ENCODE data around the gene ARFRP1.

Gene ARFRP1

DNA sequence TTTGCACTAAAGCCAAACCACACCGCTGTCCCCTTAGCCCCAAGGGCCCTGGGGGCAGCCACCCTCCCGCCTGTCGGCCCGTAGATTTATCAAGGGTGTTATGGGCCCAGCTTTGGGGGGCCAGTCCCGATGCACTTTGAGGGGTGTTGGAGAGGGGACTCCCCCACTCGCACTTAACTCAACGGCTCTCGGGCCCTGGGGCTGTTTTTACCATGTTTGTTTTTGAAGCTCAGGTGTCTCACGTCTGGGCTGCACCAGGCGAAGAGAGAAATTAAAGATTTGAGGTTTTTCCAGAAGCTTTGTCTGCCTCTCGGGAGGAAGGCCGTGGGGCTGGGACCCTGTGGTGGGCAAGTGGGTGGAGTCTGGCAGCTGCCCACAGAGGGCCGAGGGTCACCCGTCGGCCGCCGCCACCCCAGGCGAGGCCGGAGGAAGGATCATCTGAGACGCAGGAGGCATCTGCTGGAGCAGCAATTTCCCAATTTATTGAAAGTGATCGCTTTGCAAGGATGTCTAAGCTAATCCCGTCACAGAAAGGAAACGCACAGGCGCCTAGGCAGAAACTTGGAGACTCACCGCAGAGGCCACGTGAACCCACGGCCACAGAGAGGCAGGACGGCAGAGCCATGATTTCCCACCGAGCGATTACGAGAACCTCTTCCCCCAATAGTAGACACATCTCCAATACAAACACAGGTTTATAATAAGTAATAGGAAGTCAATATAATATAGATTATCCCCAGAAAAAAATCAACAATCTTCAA lies 35.6 kb upstream of the ARFRP1 start:
- no peak for DNase-seq

- DNase-seq: no peak
These were observed 34.7 kb upstream of the ARFRP1 start for GRCh38 chr20:63742381-63743024.

GRCh38 chr20:63741676-63742380 lies 34.1 kb upstream of the ARFRP1 start:
- DNase-seq: no peak

DNA sequence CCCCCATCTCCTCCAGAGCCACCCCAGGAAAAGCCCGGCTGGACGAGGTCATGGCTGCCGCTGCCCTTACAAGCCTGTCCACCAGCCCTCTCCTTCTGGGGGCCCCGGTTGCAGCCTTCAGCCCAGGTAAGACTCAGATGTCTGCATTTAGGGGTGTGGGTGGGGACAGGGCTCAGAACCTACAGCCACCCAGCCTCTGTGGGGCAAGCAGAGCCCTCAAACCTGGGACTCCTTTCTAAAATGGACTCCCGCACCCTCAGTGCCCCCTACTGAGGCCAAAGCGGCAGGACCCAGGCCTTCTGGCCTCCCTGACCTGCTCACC lies 33.5 kb upstream of the ARFRP1 start:
- DNase-seq: no peak

DNA sequence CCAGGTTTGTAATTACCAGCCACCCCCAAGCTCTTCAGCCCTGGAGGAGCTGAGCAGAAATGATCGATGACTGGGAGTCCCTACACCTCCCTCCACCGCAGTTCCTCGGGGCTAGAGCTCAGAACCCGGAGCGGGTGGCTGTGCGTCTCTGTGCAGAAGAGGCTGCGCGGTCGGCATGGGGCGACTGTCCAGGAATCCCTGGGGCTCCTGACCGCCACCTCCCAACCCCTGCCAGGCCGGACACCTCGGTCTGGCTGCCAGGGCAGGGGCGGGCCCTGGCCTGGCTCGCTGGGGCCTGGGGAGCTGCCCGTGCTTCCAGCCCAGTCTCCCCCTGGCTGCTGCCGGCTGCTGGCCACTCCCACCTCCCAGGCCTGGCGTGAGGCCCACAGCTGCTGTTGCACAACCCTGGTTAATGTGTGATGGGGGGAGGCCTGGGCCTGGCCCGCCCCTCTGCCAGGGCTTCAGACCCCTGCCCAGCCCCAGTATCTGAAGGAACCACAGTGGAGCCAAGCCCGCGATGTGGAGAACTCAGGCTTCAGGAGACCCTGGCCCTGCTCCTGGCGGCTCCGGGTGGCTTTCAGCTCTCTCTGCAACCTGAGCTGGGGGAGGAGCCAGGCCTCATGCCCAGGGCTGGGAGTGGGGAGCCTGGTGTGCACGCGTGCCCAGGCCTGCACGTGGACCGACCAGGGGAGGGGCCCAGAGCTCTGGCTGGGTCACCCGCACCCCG lies 33.0 kb upstream of the ARFRP1 start:
- peak; percentile 46 for DNase-seq

- DNase-seq: peak; percentile 72
These were observed 32.4 kb upstream of the ARFRP1 start for GRCh38 chr20:63740070-63740626.

DNA sequence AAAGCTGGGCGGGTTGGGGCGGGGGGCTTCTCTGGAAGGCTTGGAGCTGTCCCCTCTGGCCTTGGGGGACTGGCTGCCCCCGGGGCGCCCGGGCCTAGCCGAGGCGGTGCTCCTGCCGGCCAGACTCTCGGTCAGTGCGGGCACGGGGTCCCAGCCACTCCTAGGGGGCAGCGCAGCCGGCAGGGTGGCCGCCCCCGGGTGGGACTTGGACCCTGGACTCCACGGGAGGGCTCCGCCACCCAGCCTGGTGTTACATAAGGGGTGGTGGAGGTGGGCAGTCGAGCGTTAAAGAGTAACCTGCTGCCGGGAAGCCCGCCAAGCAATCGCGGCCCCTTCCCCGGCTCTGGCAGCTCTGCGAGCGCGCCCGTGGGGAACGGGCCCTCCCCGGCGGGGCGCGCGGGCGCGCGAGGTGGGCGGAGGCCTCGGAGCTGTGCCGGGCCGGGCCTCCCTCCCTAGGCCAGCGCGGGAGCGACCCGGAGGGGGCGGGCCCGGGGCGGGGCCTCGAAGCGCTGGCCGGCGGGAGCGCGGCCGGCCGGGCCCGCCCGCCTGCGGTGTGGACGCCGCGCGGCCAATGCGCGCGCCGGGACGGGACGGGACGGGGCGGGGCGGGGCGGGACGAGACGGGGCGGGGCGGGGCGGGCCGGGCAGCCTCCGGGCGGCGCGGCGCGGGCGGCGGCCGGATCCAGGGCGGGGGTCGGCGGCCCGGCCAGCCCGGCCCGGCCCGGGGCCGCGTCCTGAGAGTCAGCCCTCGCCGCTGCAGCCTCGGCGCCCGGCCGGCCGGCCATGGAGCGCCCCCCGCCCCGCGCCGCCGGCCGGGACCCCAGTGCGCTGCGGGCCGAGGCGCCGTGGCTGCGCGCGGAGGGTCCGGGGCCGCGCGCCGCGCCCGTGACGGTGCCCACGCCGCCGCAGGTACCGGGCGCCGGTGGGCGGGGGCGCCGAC lies 31.6 kb upstream of the ARFRP1 start, which contains the start of gene SLC2A4RG:
TSS of gene SLC2A4RG (plus strand) at position 647 of the 940 bp plus-strand sequence. CDS start at position 784, 137 bp downstream.
- peak; percentile 76 for DNase-seq

GRCh38 chr20:63738687-63739129 lies 30.9 kb upstream of the ARFRP1 start:
- DNase-seq: peak; percentile 43

GRCh38 chr20:63737945-63738686 lies 30.3 kb upstream of the ARFRP1 start:
- peak; percentile 33 for DNase-seq

- DNase-seq: no peak
These were observed 29.8 kb upstream of the ARFRP1 start for GRCh38 chr20:63737695-63737944.

- DNase-seq: peak; percentile 57
These were observed 29.3 kb upstream of the ARFRP1 start for GRCh38 chr20:63736893-63737694.

DNA sequence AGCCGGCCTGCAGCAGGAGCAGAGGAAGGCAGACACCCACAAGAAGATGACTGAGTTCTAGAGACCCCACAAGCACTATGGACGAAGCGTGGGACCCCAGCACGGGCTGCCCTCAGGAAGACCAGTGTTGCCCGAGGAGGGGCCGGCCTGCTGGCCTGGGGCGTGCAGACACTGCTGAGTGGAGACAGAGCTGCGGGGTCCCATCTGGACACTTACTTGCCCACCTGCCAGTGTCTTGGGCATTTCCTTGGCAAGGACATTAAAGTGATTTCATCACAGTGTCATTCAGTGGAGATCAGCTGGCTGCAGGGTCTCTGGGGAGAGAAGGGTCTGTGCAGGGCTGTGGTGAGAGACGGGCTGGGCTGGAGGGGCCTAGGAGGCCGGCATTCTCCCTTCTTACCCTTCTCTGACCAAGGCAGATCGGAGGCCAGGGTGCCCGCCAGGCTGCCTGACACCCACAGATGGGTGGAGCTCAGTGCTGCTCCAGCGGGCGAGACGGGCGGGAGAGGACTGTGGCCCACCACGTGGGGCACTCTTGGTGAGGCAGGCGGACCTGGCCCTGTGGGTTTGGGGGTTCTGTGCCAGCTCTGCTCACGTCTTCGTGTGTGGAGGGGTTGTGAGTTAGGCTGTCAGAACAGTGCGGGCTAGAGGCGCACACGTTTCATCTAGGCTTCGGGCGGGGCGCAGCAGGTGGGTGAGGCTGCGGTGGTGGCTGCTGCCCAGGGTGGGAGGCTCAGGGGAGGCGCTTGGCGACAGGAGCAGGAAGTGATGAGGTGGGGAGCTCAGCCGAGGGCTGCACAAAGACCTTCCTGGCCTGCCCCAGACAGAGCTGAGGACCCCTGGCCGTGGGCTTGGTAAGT lies 28.3 kb upstream of the ARFRP1 start, which contains the start of gene LIME1:
TSS of gene LIME1 (plus strand) at position 806 of the 860 bp plus-strand sequence. CDS start 886 bp downstream, outside the sequence.
- DNase-seq: peak; percentile 85

- no peak for DNase-seq
These were observed 27.4 kb upstream of the ARFRP1 start for GRCh38 chr20:63734946-63735858.

GRCh38 chr20:63734111-63734945 lies 26.6 kb upstream of the ARFRP1 start:
- DNase-seq: no peak

GRCh38 chr20:63733579-63734081 lies 25.9 kb upstream of the ARFRP1 start:
- DNase-seq: no peak

- no peak for DNase-seq
These were observed 25.3 kb upstream of the ARFRP1 start for GRCh38 chr20:63733117-63733516.
